Spleen (tissue), 11 donors: ENCODE results near the gene RNF141. TPM values are rescaled to one million over a fixed set of nuclear protein-coding genes. Genes with fewer than 3 reads are reported as not detected.
A peak's percentile ranks its signal among the peaks of the same experiment; 100 is the strongest.

Experiments used
- DNase-seq: peaks from one replicate; pipeline ENCODE4 v3.0.0-alpha.2; 2020
- H3K27ac ChIP-seq, 8 donors: fragments of 200-600 bp; sonication (generic) in 7 of 8; 1 replicate in 4 of 8; 2 replicates in 4 of 8; pipeline versions ENCODE4 v1.5.0 to v1.8.0; 2016 to 2021; ENCODE audit warnings: inconsistent platforms in 4 of 8, mild to moderate bottlenecking in 4 of 8, moderate library complexity in 1 of 8
- H3K27me3 ChIP-seq, 7 donors: fragments of 200-600 bp; sonication (generic) in 6 of 7; replicated peaks in 1 of 7; 1 replicate in 4 of 7; 2 replicates in 3 of 7; pipeline versions ENCODE4 v1.5.0 to v1.8.0; 2016 to 2021; ENCODE audit warnings: inconsistent platforms in 3 of 7, mild to moderate bottlenecking in 1 of 7
- H3K36me3 ChIP-seq, 6 donors: fragments of 200-600 bp; sonication (generic) in 5 of 6; 1 replicate in 4 of 6; 2 replicates in 2 of 6; pipeline versions ENCODE4 v1.5.0 to v1.8.0; 2016 to 2021; ENCODE audit warnings: inconsistent platforms in 2 of 6
- H3K4me1 ChIP-seq, 6 donors: fragments of 200-600 bp; sonication (generic) in 5 of 6; 1 replicate in 3 of 6; 2 replicates in 3 of 6; pipeline versions ENCODE4 v1.5.0 to v1.8.0; 2016 to 2021; ENCODE audit warnings: inconsistent platforms in 3 of 6
- H3K4me3 ChIP-seq, 8 donors: fragments of 200-600 bp; sonication (generic) in 7 of 8; 1 replicate in 4 of 8; 2 replicates in 4 of 8; pipeline versions ENCODE4 v1.5.0 to v1.8.0; 2016 to 2021; ENCODE audit warnings: inconsistent platforms in 4 of 8, mild to moderate bottlenecking in 4 of 8, moderate library complexity in 2 of 8
- H3K9me3 ChIP-seq, 8 donors: fragments of 200-600 bp; sonication (generic) in 7 of 8; 1 replicate in 4 of 8; 2 replicates in 4 of 8; pipeline versions ENCODE4 v1.5.0 to v1.8.0; 2016 to 2021; ENCODE audit warnings: inconsistent platforms in 4 of 8
- CTCF ChIP-seq, 11 experiments: fragments of 200-600 bp in 7 of 11; fragments of 450-650 bp in 4 of 11; sonication (generic) in 4 of 11; IDR thresholded peaks in 8 of 11; conservative IDR thresholded peaks in 3 of 11; 1 replicate in 7 of 11; 2 replicates in 4 of 11; pipeline versions ENCODE4 v1.4.0 to v1.8.0; 2016 to 2021; ENCODE audit warnings: antibody characterized with exemption in 11 of 11, inconsistent platforms in 4 of 11, mild to moderate bottlenecking in 1 of 11
- POLR2A ChIP-seq, 3 donors: fragments of 450-650 bp; IDR thresholded peaks; one replicate each; pipeline ENCODE4 v1.5.1; 2017; ENCODE audit warnings: antibody characterized with exemption in 3 of 3, mild to moderate bottlenecking in 1 of 3
- POLR2AphosphoS5 ChIP-seq, 3 donors: sonication (generic); formaldehyde crosslinking; IDR thresholded peaks; one replicate each; pipeline ENCODE4 v1.5.1; 2017; ENCODE audit warnings: antibody characterized with exemption in 3 of 3
- WGBS, 5 donors: extraction: QIAGEN DNeasy Blood & Tissue Kit in 3 of 5; methylation state at CpG; one replicate each; pipeline versions ENCODE4 v1.1.5 to v1.1.7; 2013 to 2018; 5-methylcytosine and 5-hydroxymethylcytosine counted together
- intact Hi-C: fragments of 100-400 bp; cut with DNase I; formaldehyde crosslinking; loops from one replicate; pipeline ENCODE4 v1.15.0; 2023; ENCODE audit warnings: low total_unique reads
- polyA plus RNA-seq, 3 donors: library from polyadenylated mRNA; stranded (reverse); fragments of 200-250 nt; gene quantifications; one replicate each; pipeline ENCODE4 v1.2.1, GENCODE V29; 2013
- total RNA-seq, 7 donors: library from RNA; depleted of rRNA in 3 of 7; stranded (reverse); fragments of >200 nt in 3 of 7; fragmentation: NEBNext Ultra II Directional in 4 of 7; extraction: Animal tissue kit (Norgen Biotek cat#: 25700) in 4 of 7; gene quantifications; one replicate each; pipeline versions ENCODE4 v1.1.0 to v1.2.1, GENCODE V29; 2016 to 2021
- donor health status: healthy with polysubstance abuse.
- donor health status: DM: no; HTN: no; CAD: no; lungs with moderate emphysema.
- donor health status: DM: no; HTN: no; CAD: no.
- donor health status: Bipolar disorder and iron deficiency.
- donor health status: healthy.
- donor health status: DM: no; HTN: no; CAD: no.
- donor health status: DM: yes; HTN: yes; CAD: no.

Gene RNF141
- total and polyA plus RNA-seq, 10 donors = 13.3 to 86.2 (median 48.8) TPM

GRCh38 chr11:10484461-10485180 is 56.4 kb downstream of the RNF141 start:
- no peak for DNase-seq
- intact Hi-C loops = no loop called here

GRCh38 chr11:10483584-10483983 is 57.4 kb downstream of the RNF141 start:
- TF ChIP-seq CTCF (IDR thresholded peaks at IDR 0.05 in 8 of 11, conservative IDR thresholded peaks at IDR 0.05 in 3 of 11) (no peak), POLR2AphosphoS5 (IDR thresholded peaks at IDR 0.05) (no peak), POLR2A (IDR thresholded peaks at IDR 0.05) (no peak)
- Histone ChIP-seq H3K9me3 (no peaks in the 10 kb centered on the region), H3K4me3 (no peak overlapping the region), H3K27ac (no peak overlapping the region), H3K4me1 (peaks cover 0 to 10% (median 5%) of the 10 kb centered on the region in 6 donors), H3K36me3 (peaks cover 0 to 100% (median 63%) of the 10 kb centered on the region in 6 donors), H3K27me3 (no peaks in the 10 kb centered on the region)
- intact Hi-C loops = no loop called here
- peak; percentile 56 for DNase-seq
- WGBS, 5 donors = 58 to 75% (median 67%) methylated on average over 2 to 3 of the region's 3 CpGs

More at GRCh38 chr11:10484461-10485180, 56.4 kb downstream of the RNF141 start:
- 88 to 93% (median 92%) methylated on average over 16 of the region's 16 CpGs for WGBS, 5 donors
- Histone ChIP-seq H3K36me3 (peaks cover 0 to 100% (median 56%) of the 10 kb centered on the region in 6 donors), H3K27me3 (no peaks in the 10 kb centered on the region), H3K27ac (no peak overlapping the region), H3K9me3 (no peaks in the 10 kb centered on the region), H3K4me1 (peaks cover under 1 to 20% (median 15%) of the 10 kb centered on the region in 6 donors), H3K4me3 (no peak overlapping the region)
- TF ChIP-seq POLR2A (IDR thresholded peaks at IDR 0.05) (no peak), CTCF (IDR thresholded peaks at IDR 0.05 in 8 of 11, conservative IDR thresholded peaks at IDR 0.05 in 3 of 11) (no peak), POLR2AphosphoS5 (IDR thresholded peaks at IDR 0.05) (no peak)

GRCh38 chr11:10483174-10483573 is 57.8 kb downstream of the RNF141 start:
- H3K27ac ChIP-seq = no peak overlapping the region
- peaks cover 0 to 100% (median 65%) of the 10 kb centered on the region in 6 donors for H3K36me3 ChIP-seq
- 90 to 100% (median 97%) methylated on average over 1 of the region's 1 CpG for WGBS, 5 donors
- H3K9me3 ChIP-seq = no peaks in the 10 kb centered on the region
- H3K27me3 ChIP-seq = no peaks in the 10 kb centered on the region
- H3K4me1 ChIP-seq = peaks cover 0 to 5% (median 2%) of the 10 kb centered on the region in 6 donors
- intact Hi-C loops = no loop called here
- no peak overlapping the region for H3K4me3 ChIP-seq
- TF ChIP-seq POLR2A (IDR thresholded peaks at IDR 0.05) = no peak
- TF ChIP-seq CTCF (IDR thresholded peaks at IDR 0.05 in 8 of 11, conservative IDR thresholded peaks at IDR 0.05 in 3 of 11) = no peak
- no peak for TF ChIP-seq POLR2AphosphoS5 (IDR thresholded peaks at IDR 0.05)
- no peak for DNase-seq

- Histone ChIP-seq H3K9me3 (no peaks in the 10 kb centered on the region), H3K4me3 (no peak overlapping the region), H3K4me1 (peaks cover 0 to 8% (median 0%) of the 10 kb centered on the region in 6 donors), H3K36me3 (peaks cover 0 to 98% (median 56%) of the 10 kb centered on the region in 6 donors), H3K27me3 (no peaks in the 10 kb centered on the region), H3K27ac (peak overlapping the region in 2 of 8 donors; percentile 7 to 15)
- 94 to 97% (median 95%) methylated on average over 12 to 16 of the region's 16 CpGs for WGBS, 5 donors
- intact Hi-C loops = no loop called here
- no peak for DNase-seq
- no peak for TF ChIP-seq CTCF (IDR thresholded peaks at IDR 0.05 in 8 of 11, conservative IDR thresholded peaks at IDR 0.05 in 3 of 11)
- no peak for TF ChIP-seq POLR2A (IDR thresholded peaks at IDR 0.05)
- no peak for TF ChIP-seq POLR2AphosphoS5 (IDR thresholded peaks at IDR 0.05)
Measured at GRCh38 chr11:10481560-10482349, 59.2 kb downstream of the RNF141 start.
